NCI-H128 (cell line): Measurements from ENCODE around the gene PRKAG3.
"Not testable (repeated sequence)": the region's sequence is repeated elsewhere in the genome, so short reads cannot be mapped to it uniquely, and the experiment has no call there.

ENCODE experiments used
- DNase-seq: peaks from one replicate; lab custom pipeline; 2025; ENCODE audit not compliant: unreplicated experiment; lab: John Stamatoyannopoulos, UW

The PRKAG3 gene

GRCh38 chr2:218844334-218844733, 12.7 kb upstream of the PRKAG3 start:
- DNase-seq, result not testable (repeated sequence)

- DNase-seq, result no peak
Measured at GRCh38 chr2:218839888-218840287, 8.3 kb upstream of the PRKAG3 start.

- no peak for DNase-seq
Measured at GRCh38 chr2:218839430-218839829, 7.8 kb upstream of the PRKAG3 start.

GRCh38 chr2:218837495-218837894, 5.9 kb upstream of the PRKAG3 start:
- no peak for DNase-seq

- no peak for DNase-seq
Measured at GRCh38 chr2:218834685-218835084, 3.1 kb upstream of the PRKAG3 start.

GRCh38 chr2:218833023-218833609, 1.5 kb upstream of the PRKAG3 start:
- no peak for DNase-seq

GRCh38 chr2:218832520-218832919, 917 bp upstream of the PRKAG3 start:
- DNase-seq, result no peak

GRCh38 chr2:218832081-218832480, 478 bp upstream of the PRKAG3 start:
- no peak for DNase-seq

- DNase-seq, result no peak
Measured at GRCh38 chr2:218830526-218831306, 887 bp downstream of the PRKAG3 start.

- DNase-seq, result no peak
Measured at GRCh38 chr2:218829868-218830451, 1.6 kb downstream of the PRKAG3 start.

- DNase-seq, result no peak
Measured at GRCh38 chr2:218828477-218828778, 3.2 kb downstream of the PRKAG3 start.

- no peak for DNase-seq
Measured at GRCh38 chr2:218827701-218828476, 3.7 kb downstream of the PRKAG3 start.

- DNase-seq, result no peak
Measured at GRCh38 chr2:218826791-218827190, 4.8 kb downstream of the PRKAG3 start.

GRCh38 chr2:218824004-218824403, 7.6 kb downstream of the PRKAG3 start:
- DNase-seq, result no peak

- DNase-seq, result no peak
Measured at GRCh38 chr2:218823196-218823855, 8.3 kb downstream of the PRKAG3 start.

- DNase-seq, result no peak
Measured at GRCh38 chr2:218822622-218823021, 9.0 kb downstream of the PRKAG3 start.

- no peak for DNase-seq
Measured at GRCh38 chr2:218821605-218822211, 9.9 kb downstream of the PRKAG3 start.

GRCh38 chr2:218820746-218821369, 10.7 kb downstream of the PRKAG3 start:
- no peak for DNase-seq

- DNase-seq, result no peak
Measured at GRCh38 chr2:218819093-218819492, 12.5 kb downstream of the PRKAG3 start.

GRCh38 chr2:218816561-218817011, 15.0 kb downstream of the PRKAG3 start:
- no peak for DNase-seq
